SK-N-SH (cell line): ENCODE measurements around the gene AMPD2. TPM values are rescaled to one million over a fixed set of nuclear protein-coding genes. Genes with fewer than 3 reads are reported as not detected.

ENCODE experiments used
- CTCF ChIA-PET: fragments of 300-600, 350-600 bp; formaldehyde crosslinking; extraction: SDS; loops from one replicate; lab custom pipeline; 2021; lab: Yijun Ruan, JAX
- POLR2A ChIA-PET: fragments of 350-600 bp; sonication (Branson Sonifier 250); formaldehyde crosslinking; extraction: SDS; loops from one replicate; lab custom pipeline; 2020; ENCODE audit warnings: antibody characterized with exemption, inconsistent platforms; lab: Yijun Ruan, JAX
- DNase-seq: peaks from one replicate; pipeline ENCODE4 v3.0.0; 2012
- H2AFZ ChIP-seq: fragments of 200-600 bp; sonication (generic); 2 replicates; pipeline ENCODE4 v1.8.1; 2016; ENCODE audit warnings: antibody characterized with exemption, mild to moderate bottlenecking, low read depth
- H3F3A ChIP-seq: fragments of 200-600 bp; sonication (generic); replicated peaks from 2 replicates; pipeline ENCODE3; 2016; ENCODE audit warnings: antibody characterized with exemption, mild to moderate bottlenecking; ENCODE audit not compliant: insufficient read depth
- H3K27ac ChIP-seq, 2 experiments: fragments of 200-500 bp in 1 of 2; fragments of 200-600 bp in 1 of 2; sonication (Bioruptor generic) in 1 of 2; sonication (generic), shearing (Covaris generic) in 1 of 2; 2 replicates each; pipeline versions ENCODE4 v1.5.1 to v1.6.1; 2014 to 2016; ENCODE audit warnings: low read depth in 2 of 2, inconsistent platforms in 1 of 2, low read length in 1 of 2, mild to moderate bottlenecking in 1 of 2, mixed read lengths in 1 of 2
- H3K27me3 ChIP-seq: fragments of 200-600 bp; sonication (generic), shearing (Covaris generic); 2 replicates; pipeline ENCODE4 v1.6.1; 2016; ENCODE audit warnings: mixed run types; ENCODE audit not compliant: insufficient read depth
- H3K36me3 ChIP-seq, 2 experiments: fragments of 200-500 bp in 1 of 2; fragments of 200-600 bp in 1 of 2; sonication (Bioruptor generic) in 1 of 2; sonication (generic) in 1 of 2; replicated peaks in 1 of 2; 2 replicates each; pipeline versions ENCODE3 to v1.5.1; 2014 to 2016; ENCODE audit warnings: low read length in 1 of 2, mild to moderate bottlenecking in 1 of 2; ENCODE audit not compliant: insufficient read depth in 2 of 2, control insufficient read depth in 1 of 2
- H3K4me1 ChIP-seq, 2 experiments: fragments of 200-500 bp in 1 of 2; fragments of 200-600 bp in 1 of 2; sonication (Bioruptor generic) in 1 of 2; sonication (generic), shearing (Covaris generic) in 1 of 2; 2 replicates each; pipeline versions ENCODE4 v1.5.1 to v1.6.1; 2014 to 2016; ENCODE audit warnings: low read depth in 1 of 2, low read length in 1 of 2, mixed run types in 1 of 2; ENCODE audit not compliant: insufficient read depth in 2 of 2, control insufficient read depth in 1 of 2
- H3K4me2 ChIP-seq: fragments of 200-600 bp; sonication (generic), shearing (Covaris generic); 2 replicates; pipeline ENCODE4 v1.6.1; 2017; ENCODE audit warnings: mixed run types
- H3K4me3 ChIP-seq, 2 experiments: fragments of 200-500 bp in 1 of 2; fragments of 200-600 bp in 1 of 2; sonication (Bioruptor generic) in 1 of 2; sonication (generic), shearing (Covaris generic) in 1 of 2; 2 replicates each; pipeline versions ENCODE4 v1.5.1 to v1.8.1; 2014 to 2016; ENCODE audit warnings: low read depth in 2 of 2, inconsistent platforms in 1 of 2, low read length in 1 of 2, mild to moderate bottlenecking in 1 of 2, mixed read lengths in 1 of 2, moderate library complexity in 1 of 2
- H3K79me2 ChIP-seq: fragments of 200-600 bp; sonication (generic); 2 replicates; pipeline ENCODE4 v1.8.1; 2017; ENCODE audit warnings: mild to moderate bottlenecking; ENCODE audit not compliant: insufficient read depth
- H3K9ac ChIP-seq: fragments of 200-600 bp; sonication (generic); 2 replicates; pipeline ENCODE4 v1.6.1; 2017; ENCODE audit warnings: mixed run types
- H3K9me2 ChIP-seq: fragments of 200-600 bp; sonication (generic); 2 replicates; pipeline ENCODE4 v1.6.1; 2017; ENCODE audit warnings: mixed run types
- H3K9me3 ChIP-seq: fragments of 200-600 bp; sonication (generic); 2 replicates; pipeline ENCODE4 v1.6.1; 2017; ENCODE audit warnings: mixed run types, mild to moderate bottlenecking, moderate library complexity
- H4K20me1 ChIP-seq: fragments of 200-600 bp; sonication (generic); 2 replicates; pipeline ENCODE4 v1.6.1; 2017; ENCODE audit warnings: mild to moderate bottlenecking, mixed run types; ENCODE audit not compliant: insufficient read depth
- CHD2 ChIP-seq: fragments of 150-350 bp; IDR thresholded peaks from 2 replicates; pipeline ENCODE4 v1.6.1; 2018; ENCODE audit warnings: low read length; ENCODE audit not compliant: partially characterized antibody
- FOSL2 ChIP-seq: IDR thresholded peaks from 2 replicates; pipeline ENCODE4 v1.4.0; 2012; ENCODE audit warnings: low read depth, mild to moderate bottlenecking, moderate library complexity, borderline replicate concordance
- FOXJ3 ChIP-seq: sonication (generic); formaldehyde crosslinking; IDR thresholded peaks from 2 replicates; pipeline ENCODE4 v1.5.1; 2020; ENCODE audit warnings: mild to moderate bottlenecking, missing genetic modification reagents
- NRF1 ChIP-seq: IDR thresholded peaks from 2 replicates; pipeline ENCODE4 v1.6.1; 2012; ENCODE audit warnings: low read depth, mild to moderate bottlenecking, low read length
- TAF1 ChIP-seq: IDR thresholded peaks from 2 replicates; pipeline ENCODE4 v1.6.1; 2012; ENCODE audit warnings: low read depth, mild to moderate bottlenecking, low read length, moderate library complexity, borderline replicate concordance
- TEAD4 ChIP-seq: IDR thresholded peaks from 2 replicates; pipeline ENCODE4 v1.4.0; 2012; ENCODE audit warnings: mild to moderate bottlenecking, borderline replicate concordance; ENCODE audit not compliant: insufficient read depth
- WGBS: methylation state at CpG from one replicate; pipeline ENCODE4 v1.1.6; 2017; ENCODE audit warnings: low lambda C conversion rate; 5-methylcytosine and 5-hydroxymethylcytosine counted together
- polyA plus RNA-seq, 3 experiments: library from polyadenylated mRNA; depleted of rRNA; stranded (reverse); fragments of >200 nt; gene quantifications; 2 replicates each; pipeline ENCODE4 v1.2.3, GENCODE V29; 2012
- TF ChIP-seq, protein P1 (sequence below): IDR thresholded peaks from 2 replicates; pipeline ENCODE4; 2012
- TF ChIP-seq, protein P2 (sequence below): fragments of 200-600 bp; sonication (generic); IDR thresholded peaks from 2 replicates; pipeline ENCODE4 v1.6.1; 2017; ENCODE audit warnings: antibody characterized with exemption, mild to moderate bottlenecking, moderate library complexity
- TF ChIP-seq, protein P3 (sequence below): IDR thresholded peaks from 2 replicates; pipeline ENCODE4 v1.4.0; 2012; ENCODE audit warnings: low read depth
- TF ChIP-seq, protein P4 (sequence below): IDR thresholded peaks from 2 replicates; pipeline ENCODE4 v1.4.0; 2012; ENCODE audit warnings: low read depth, borderline replicate concordance

The AMPD2 gene
- polyA plus RNA-seq, 1 of the 3 experiments (the other 2 are of a cell fraction), result 59.1 TPM

DNA sequence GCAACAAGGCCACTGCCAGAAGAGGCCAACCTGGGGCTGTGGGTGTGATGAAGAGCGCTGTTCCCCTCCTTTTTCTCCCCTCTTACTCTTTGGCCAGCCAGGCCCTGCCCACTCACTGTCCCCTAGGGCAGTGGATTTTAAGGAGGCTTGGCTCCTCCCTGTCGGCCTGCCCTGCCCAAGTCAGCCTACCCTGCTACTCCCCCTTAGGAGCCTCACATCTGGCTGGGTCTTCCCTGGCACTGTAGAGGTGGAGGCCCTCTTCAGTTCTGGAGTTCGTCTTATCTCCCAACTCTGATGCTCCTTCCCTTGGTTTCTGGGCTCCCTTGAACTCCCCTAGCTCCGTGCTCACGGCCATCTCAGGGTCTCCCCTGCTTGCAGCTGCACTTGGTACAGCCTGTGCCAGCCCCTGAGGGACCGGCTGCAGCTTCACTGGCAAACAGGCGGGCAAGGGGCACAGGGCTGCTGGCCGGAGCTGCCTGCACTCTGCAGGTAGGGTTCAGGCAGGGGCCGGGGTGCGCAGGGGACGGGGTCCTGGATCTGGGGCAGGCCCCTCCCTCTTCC is 4.0 kb downstream of the AMPD2 start:
- peak; percentile 73 for DNase-seq
- no peaks in the 10 kb centered on the region for H3K9me2 ChIP-seq
- H4K20me1 ChIP-seq, result peaks cover 54% of the 10 kb centered on the region
- ChIA-PET POLR2A (interaction anchor here (1.3 to 2.9 kb wide), 2 partner anchors 14 to 76 kb away, joined by 7 to 16 read pairs; partner anchors contain the start of gene GNAI3), CTCF (interaction anchor here (1.1 to 11.9 kb wide), 5 partner anchors 17 to 150 kb away, joined by 3 to 114 read pairs (median 7); no protein-coding TSS in a partner anchor)
- peak overlapping the region; percentile 97; the same call in 1 of the 2 replicates for H3K4me2 ChIP-seq
- peaks cover 57% of the 10 kb centered on the region for H3K79me2 ChIP-seq
- H3K27ac ChIP-seq, result peak overlapping the region in 1 of 2 experiments; percentile 71; a peak in 2 of 4 replicates
- no peak overlapping the region for H3K9ac ChIP-seq
- no peak overlapping the region for H2AFZ ChIP-seq
- TF ChIP-seq TEAD4 (no peak), CHD2 (no peak), FOXJ3 (CRISPR knock-in tag) (no peak), NRF1 (no peak), FOSL2 (no peak)
- TF ChIP-seq, protein P1, sequence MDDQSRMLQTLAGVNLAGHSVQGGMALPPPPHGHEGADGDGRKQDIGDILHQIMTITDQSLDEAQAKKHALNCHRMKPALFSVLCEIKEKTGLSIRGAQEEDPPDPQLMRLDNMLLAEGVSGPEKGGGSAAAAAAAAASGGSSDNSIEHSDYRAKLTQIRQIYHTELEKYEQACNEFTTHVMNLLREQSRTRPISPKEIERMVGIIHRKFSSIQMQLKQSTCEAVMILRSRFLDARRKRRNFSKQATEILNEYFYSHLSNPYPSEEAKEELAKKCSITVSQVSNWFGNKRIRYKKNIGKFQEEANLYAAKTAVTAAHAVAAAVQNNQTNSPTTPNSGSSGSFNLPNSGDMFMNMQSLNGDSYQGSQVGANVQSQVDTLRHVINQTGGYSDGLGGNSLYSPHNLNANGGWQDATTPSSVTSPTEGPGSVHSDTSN, result no peak
- TF ChIP-seq, protein P2, sequence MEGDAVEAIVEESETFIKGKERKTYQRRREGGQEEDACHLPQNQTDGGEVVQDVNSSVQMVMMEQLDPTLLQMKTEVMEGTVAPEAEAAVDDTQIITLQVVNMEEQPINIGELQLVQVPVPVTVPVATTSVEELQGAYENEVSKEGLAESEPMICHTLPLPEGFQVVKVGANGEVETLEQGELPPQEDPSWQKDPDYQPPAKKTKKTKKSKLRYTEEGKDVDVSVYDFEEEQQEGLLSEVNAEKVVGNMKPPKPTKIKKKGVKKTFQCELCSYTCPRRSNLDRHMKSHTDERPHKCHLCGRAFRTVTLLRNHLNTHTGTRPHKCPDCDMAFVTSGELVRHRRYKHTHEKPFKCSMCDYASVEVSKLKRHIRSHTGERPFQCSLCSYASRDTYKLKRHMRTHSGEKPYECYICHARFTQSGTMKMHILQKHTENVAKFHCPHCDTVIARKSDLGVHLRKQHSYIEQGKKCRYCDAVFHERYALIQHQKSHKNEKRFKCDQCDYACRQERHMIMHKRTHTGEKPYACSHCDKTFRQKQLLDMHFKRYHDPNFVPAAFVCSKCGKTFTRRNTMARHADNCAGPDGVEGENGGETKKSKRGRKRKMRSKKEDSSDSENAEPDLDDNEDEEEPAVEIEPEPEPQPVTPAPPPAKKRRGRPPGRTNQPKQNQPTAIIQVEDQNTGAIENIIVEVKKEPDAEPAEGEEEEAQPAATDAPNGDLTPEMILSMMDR, result no peak
- TF ChIP-seq, protein P3, sequence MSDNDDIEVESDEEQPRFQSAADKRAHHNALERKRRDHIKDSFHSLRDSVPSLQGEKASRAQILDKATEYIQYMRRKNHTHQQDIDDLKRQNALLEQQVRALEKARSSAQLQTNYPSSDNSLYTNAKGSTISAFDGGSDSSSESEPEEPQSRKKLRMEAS, result no peak
- TF ChIP-seq, protein P4, sequence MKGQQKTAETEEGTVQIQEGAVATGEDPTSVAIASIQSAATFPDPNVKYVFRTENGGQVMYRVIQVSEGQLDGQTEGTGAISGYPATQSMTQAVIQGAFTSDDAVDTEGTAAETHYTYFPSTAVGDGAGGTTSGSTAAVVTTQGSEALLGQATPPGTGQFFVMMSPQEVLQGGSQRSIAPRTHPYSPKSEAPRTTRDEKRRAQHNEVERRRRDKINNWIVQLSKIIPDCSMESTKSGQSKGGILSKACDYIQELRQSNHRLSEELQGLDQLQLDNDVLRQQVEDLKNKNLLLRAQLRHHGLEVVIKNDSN, result no peak
- peaks cover 0 to 23% of the 10 kb centered on the region in 2 experiments for H3K36me3 ChIP-seq
- no peaks in the 10 kb centered on the region for H3K9me3 ChIP-seq
- no peaks in the 10 kb centered on the region for H3K27me3 ChIP-seq
- H3K4me1 ChIP-seq, result peaks cover 12 to 46% of the 10 kb centered on the region in 2 experiments; a peak in 3 of 4 replicates
- 78% methylated on average over 8 of the region's 11 CpGs for WGBS
- no peaks in the 10 kb centered on the region for H3F3A ChIP-seq
- no peak overlapping the region; a peak in 1 of 4 replicates for H3K4me3 ChIP-seq

DNA sequence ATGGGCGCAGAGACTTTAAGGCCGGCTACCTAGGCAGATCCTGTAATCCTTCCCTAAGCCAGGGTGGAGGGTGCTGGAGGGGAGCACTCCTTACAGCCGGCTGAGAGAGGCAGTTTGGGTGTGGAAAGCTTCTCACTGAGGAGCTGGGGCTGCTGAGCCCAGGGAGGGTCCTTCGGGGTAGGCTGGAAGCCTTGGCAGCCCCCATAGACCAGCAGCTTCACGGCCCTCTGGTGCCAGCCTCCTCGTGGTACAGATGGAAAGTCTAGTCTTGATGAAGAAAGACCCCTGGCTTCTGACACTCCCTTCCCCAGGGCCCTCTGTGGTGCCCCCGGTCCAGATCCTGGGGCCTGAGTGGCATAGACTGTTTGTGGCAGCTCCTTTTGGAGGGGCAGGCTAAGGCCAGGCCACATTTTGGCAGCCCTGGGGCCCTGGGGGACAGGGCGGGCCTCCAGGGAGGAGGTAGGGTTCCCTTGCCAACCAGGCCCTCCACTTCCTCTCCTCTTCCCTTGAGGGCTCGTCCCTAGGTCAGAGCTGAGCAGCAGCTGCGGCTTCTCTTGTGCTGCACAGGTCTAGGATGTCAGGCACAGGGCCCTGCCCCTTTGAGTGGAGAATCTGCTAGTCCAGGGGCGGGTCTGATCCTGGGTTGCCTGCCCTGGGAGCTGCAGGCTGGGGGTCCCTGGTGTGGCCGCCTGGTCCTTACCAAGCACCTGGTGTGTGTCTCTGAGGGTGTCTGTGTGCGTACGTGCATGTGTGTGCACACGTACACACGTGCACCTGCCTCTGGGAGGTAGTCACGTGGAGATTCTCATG is 4.8 kb downstream of the AMPD2 start:
- H3K9me3 ChIP-seq, result no peaks in the 10 kb centered on the region
- no peaks in the 10 kb centered on the region for H3K9me2 ChIP-seq
- ChIA-PET POLR2A (interaction anchor here (1.3 to 2.9 kb wide), 2 partner anchors 14 to 76 kb away, joined by 7 to 16 read pairs; partner anchors contain the start of gene GNAI3), CTCF (interaction anchor here (1.0 to 11.9 kb wide), 7 partner anchors 16 to 149 kb away, joined by 3 to 114 read pairs (median 4); no protein-coding TSS in a partner anchor)
- peaks cover 5 to 39% of the 10 kb centered on the region in 2 experiments; a peak in 2 of 4 replicates for H3K4me1 ChIP-seq
- no peak overlapping the region for H2AFZ ChIP-seq
- peaks cover 55% of the 10 kb centered on the region for H4K20me1 ChIP-seq
- H3F3A ChIP-seq, result no peaks in the 10 kb centered on the region
- H3K27ac ChIP-seq, result peak overlapping the region in 1 of 2 experiments; percentile 71; a peak in 2 of 4 replicates
- peak; percentile 39 for DNase-seq
- H3K9ac ChIP-seq, result no peak overlapping the region
- no peak overlapping the region for H3K4me2 ChIP-seq
- peaks cover 0 to 31% of the 10 kb centered on the region in 2 experiments for H3K36me3 ChIP-seq
- H3K79me2 ChIP-seq, result peaks cover 54% of the 10 kb centered on the region
- no peak for TF ChIP-seq TAF1
- no peaks in the 10 kb centered on the region for H3K27me3 ChIP-seq
- 93% methylated on average over 9 of the region's 17 CpGs for WGBS
- H3K4me3 ChIP-seq, result no peak overlapping the region; a peak in 1 of 4 replicates
